Measurements from ENCODE around the gene KCNJ15. TPM values are rescaled to one million over a fixed set of nuclear protein-coding genes. Genes with fewer than 3 reads are reported as not detected.

KCNJ15 gene
- total RNA-seq, 1 donor from 2014 or later, result not detected

DNA sequence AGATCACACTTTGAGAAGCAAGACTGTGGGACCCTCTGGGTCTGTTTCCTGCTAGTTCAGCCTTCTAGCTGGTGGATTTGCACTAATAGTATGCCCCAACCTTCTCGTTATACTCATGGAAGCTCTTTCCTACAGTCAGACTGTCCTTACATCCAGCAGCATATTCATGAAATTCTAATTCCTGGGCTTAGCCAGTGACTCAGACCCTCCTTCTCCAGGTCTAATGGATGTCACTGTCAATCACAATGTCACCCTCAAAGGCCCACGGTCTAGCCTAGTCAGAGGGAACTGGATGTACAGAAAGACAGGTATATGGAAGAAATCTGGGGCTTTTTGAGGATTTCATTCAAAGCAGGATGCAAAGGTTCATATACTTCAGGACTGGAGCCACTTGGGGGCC, 72.4 kb downstream of the KCNJ15 start:
- Mint-ChIP-seq H3K4me3 (ENCODE audit: unreplicated experiment) (no peak overlapping the region), H3K27ac (ENCODE audit: unreplicated experiment) (no peak overlapping the region), H3K4me1 (ENCODE audit: low read depth, unreplicated experiment) (no peaks in the 10 kb centered on the region), H3K27me3 (ENCODE audit: unreplicated experiment) (no peaks in the 10 kb centered on the region), H3K9me3 (ENCODE audit: unreplicated experiment) (no peaks in the 10 kb centered on the region), H3K36me3 (ENCODE audit: unreplicated experiment) (no peaks in the 10 kb centered on the region)
- TF ChIP-seq, protein P1, sequence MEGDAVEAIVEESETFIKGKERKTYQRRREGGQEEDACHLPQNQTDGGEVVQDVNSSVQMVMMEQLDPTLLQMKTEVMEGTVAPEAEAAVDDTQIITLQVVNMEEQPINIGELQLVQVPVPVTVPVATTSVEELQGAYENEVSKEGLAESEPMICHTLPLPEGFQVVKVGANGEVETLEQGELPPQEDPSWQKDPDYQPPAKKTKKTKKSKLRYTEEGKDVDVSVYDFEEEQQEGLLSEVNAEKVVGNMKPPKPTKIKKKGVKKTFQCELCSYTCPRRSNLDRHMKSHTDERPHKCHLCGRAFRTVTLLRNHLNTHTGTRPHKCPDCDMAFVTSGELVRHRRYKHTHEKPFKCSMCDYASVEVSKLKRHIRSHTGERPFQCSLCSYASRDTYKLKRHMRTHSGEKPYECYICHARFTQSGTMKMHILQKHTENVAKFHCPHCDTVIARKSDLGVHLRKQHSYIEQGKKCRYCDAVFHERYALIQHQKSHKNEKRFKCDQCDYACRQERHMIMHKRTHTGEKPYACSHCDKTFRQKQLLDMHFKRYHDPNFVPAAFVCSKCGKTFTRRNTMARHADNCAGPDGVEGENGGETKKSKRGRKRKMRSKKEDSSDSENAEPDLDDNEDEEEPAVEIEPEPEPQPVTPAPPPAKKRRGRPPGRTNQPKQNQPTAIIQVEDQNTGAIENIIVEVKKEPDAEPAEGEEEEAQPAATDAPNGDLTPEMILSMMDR (IDR thresholded peaks at IDR 0.05; ENCODE audit: partially characterized antibody, unreplicated experiment), result no peak
- no peak for DNase-seq

DNA sequence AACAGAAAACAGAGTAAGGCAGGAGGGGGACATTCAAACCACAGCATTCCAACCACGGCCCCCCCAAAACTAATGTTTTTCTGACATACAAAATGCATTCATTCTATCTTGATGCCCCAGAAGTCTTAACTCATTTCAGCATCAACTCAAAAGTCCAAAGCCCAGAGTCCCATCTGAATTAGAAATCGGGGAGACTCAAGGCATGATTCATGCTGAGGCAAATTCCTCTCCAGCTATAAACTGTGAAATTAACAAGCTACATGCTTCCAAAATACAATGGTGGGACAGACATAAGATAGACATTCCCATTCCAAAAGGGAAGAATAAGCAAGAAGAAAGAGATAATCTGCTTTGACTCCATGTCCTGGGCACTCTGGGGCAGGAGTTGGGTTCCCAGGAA, 73.9 kb downstream of the KCNJ15 start:
- Mint-ChIP-seq H3K4me1 (ENCODE audit: low read depth, unreplicated experiment) (no peaks in the 10 kb centered on the region), H3K9me3 (ENCODE audit: unreplicated experiment) (no peaks in the 10 kb centered on the region), H3K27ac (ENCODE audit: unreplicated experiment) (no peak overlapping the region)

DNA sequence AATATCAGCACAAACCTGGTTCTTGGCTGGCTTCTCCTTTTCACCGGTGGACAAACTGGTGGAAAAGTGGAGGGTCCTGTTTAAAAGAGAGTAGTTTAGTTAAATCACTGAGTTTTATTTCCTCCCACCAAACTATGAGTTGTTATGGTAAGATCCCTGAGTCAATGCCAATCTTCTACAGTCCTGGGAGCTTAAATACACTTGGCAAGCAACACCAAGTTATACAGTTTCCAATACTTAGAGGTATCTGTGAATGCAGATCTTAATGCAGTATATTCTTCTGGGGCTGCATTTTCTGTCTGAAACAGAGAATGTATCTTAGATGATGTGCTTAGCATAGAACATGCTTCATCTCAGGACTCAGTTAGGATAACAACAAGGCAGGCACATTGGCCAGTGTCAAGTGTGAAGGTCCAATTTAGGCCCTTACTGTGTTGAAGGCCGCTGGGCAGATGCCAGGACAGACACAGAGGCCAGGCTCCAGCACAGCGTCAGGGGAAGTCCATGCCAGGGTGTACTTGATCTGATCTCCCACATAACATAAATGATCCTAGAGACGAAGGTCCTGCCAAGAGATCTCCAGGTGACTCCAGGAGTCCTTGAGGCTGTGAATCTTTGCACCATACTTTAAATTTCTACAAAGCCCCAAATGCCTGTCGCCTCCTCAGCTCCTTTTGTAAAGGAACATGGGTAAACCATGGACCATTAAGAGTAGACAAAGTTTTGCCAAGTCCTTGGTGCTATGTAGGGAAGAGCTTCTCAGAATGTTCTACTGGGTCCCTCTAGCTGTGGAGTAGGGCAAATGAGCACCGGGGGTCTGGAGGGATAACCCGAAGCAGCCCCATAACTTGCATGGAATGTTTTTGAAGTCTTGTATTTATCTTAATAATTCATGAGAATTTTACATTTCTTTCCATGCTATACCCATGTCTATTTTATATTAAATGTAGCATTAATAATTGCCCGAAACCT, 76.8 kb downstream of the KCNJ15 start:
- TF ChIP-seq, protein P1 (IDR thresholded peaks at IDR 0.05; ENCODE audit: partially characterized antibody, unreplicated experiment), result no peak
- Mint-ChIP-seq H3K9me3 (ENCODE audit: unreplicated experiment) (no peaks in the 10 kb centered on the region), H3K27ac (ENCODE audit: unreplicated experiment) (no peak overlapping the region), H3K4me1 (ENCODE audit: low read depth, unreplicated experiment) (no peaks in the 10 kb centered on the region), H3K4me3 (ENCODE audit: unreplicated experiment) (no peak overlapping the region), H3K27me3 (ENCODE audit: unreplicated experiment) (no peaks in the 10 kb centered on the region), H3K36me3 (ENCODE audit: unreplicated experiment) (no peaks in the 10 kb centered on the region)
- no peak for DNase-seq

More for the DNA sequence above, 73.9 kb downstream of the KCNJ15 start:
- no peak overlapping the region for H3K4me3 Mint-ChIP-seq (ENCODE audit: unreplicated experiment)
- no peaks in the 10 kb centered on the region for H3K27me3 Mint-ChIP-seq (ENCODE audit: unreplicated experiment)
- H3K36me3 Mint-ChIP-seq (ENCODE audit: unreplicated experiment), result no peaks in the 10 kb centered on the region
- TF ChIP-seq, protein P1 (IDR thresholded peaks at IDR 0.05; ENCODE audit: partially characterized antibody, unreplicated experiment), result no peak
- DNase-seq, result no peak

DNA sequence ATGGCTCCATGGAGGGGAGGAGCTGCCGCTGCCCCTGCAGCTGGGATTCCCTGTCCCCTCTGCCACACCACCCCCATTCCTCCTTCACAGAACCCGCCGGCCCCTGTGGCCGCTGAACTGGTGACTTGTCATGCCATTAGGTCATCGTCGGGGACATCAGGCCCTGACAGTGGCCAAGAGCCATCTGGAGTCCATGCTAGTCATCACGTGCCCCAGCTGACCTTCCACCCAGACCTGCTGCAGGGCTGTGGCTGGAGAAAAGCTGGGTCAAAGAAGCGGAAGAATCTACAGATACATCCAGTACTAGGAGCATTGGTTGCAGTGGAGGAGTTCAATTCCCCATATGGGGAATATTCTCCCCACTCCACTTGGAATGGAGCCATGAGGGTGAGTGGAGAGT, 78.1 kb downstream of the KCNJ15 start:
- no peaks in the 10 kb centered on the region for H3K27me3 Mint-ChIP-seq (ENCODE audit: unreplicated experiment)
- H3K9me3 Mint-ChIP-seq (ENCODE audit: unreplicated experiment), result no peaks in the 10 kb centered on the region
- no peaks in the 10 kb centered on the region for H3K4me1 Mint-ChIP-seq (ENCODE audit: low read depth, unreplicated experiment)
- H3K4me3 Mint-ChIP-seq (ENCODE audit: unreplicated experiment), result no peak overlapping the region
- DNase-seq, result no peak
- H3K27ac Mint-ChIP-seq (ENCODE audit: unreplicated experiment), result no peak overlapping the region
- no peaks in the 10 kb centered on the region for H3K36me3 Mint-ChIP-seq (ENCODE audit: unreplicated experiment)
- TF ChIP-seq, protein P1 (IDR thresholded peaks at IDR 0.05; ENCODE audit: partially characterized antibody, unreplicated experiment), result no peak

DNA sequence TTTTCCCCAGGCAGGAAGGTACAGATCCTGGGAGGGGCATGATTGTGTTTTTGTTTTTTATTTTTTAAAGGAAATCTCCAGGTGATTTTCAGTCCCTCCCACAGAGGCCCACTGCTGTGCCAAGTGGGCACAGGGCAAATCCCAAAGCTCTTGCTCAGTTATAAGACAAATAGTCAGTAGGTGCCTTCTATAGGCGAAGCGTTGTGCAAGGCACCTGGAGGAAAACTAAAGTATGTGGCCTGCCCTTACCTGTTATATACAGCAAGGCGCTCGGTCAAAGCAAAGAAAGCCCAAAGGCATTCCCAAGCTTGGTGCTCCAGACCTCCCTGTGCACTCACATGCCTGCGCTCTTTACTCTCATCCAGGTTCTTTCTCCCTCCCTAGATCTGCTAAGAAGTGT, 81.0 kb downstream of the KCNJ15 start:
- Mint-ChIP-seq H3K36me3 (ENCODE audit: unreplicated experiment) (no peaks in the 10 kb centered on the region), H3K4me1 (ENCODE audit: low read depth, unreplicated experiment) (no peaks in the 10 kb centered on the region), H3K27me3 (ENCODE audit: unreplicated experiment) (no peaks in the 10 kb centered on the region), H3K4me3 (ENCODE audit: unreplicated experiment) (no peak overlapping the region), H3K9me3 (ENCODE audit: unreplicated experiment) (peaks cover under 1% of the 10 kb centered on the region), H3K27ac (ENCODE audit: unreplicated experiment) (no peak overlapping the region)
- TF ChIP-seq, protein P1 (IDR thresholded peaks at IDR 0.05; ENCODE audit: partially characterized antibody, unreplicated experiment), result no peak
- DNase-seq, result no peak
